ENCODE results near the gene SEZ6L.
A peak's percentile ranks its signal among the peaks of the same experiment; 100 is the strongest.

SEZ6L gene

DNA sequence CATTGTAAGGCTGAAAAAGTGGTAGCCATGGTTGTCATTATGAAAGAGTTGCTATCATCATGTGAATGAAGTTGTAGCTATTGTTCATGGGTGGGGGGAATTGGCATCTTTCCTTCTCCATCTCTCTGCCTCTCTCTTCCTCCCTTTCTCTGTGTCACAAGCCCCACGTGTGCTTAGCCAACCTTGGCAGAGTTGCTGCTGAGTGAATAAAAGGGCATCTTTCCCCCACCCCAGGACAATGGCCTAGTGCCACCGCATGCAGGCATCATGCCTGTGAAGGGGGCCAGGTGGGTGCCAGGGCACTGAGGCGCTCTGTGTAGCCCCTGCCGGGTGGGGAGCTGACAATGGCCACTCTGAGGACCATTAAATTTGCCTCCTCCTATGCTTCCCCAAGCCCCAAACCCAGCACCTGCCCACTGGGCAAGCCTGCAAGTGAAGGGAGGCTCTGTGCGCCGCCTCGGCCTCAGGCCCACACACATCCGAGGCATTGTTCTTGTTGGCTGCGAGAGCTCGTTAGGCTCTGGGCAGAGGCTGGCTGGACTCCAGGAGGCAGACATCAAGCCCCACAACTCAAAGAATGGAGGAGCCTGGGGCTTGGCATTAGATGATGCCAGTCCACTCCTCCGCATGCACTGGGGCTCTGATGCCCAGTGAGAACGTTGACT lies 103.9 kb downstream of the SEZ6L start:
- TF ChIP-seq, protein P1, sequence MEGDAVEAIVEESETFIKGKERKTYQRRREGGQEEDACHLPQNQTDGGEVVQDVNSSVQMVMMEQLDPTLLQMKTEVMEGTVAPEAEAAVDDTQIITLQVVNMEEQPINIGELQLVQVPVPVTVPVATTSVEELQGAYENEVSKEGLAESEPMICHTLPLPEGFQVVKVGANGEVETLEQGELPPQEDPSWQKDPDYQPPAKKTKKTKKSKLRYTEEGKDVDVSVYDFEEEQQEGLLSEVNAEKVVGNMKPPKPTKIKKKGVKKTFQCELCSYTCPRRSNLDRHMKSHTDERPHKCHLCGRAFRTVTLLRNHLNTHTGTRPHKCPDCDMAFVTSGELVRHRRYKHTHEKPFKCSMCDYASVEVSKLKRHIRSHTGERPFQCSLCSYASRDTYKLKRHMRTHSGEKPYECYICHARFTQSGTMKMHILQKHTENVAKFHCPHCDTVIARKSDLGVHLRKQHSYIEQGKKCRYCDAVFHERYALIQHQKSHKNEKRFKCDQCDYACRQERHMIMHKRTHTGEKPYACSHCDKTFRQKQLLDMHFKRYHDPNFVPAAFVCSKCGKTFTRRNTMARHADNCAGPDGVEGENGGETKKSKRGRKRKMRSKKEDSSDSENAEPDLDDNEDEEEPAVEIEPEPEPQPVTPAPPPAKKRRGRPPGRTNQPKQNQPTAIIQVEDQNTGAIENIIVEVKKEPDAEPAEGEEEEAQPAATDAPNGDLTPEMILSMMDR (IDR thresholded peaks at IDR 0.05; ENCODE audit: insufficient read depth, low read length, missing control alignments): no peak
- DNase-seq (ENCODE audit: low read depth, low spot score): no peak
- no peak overlapping the region for H3K4me3 ChIP-seq (ENCODE audit: low read depth, low read length)
- ChIA-PET POLR2A (no interaction called here), CTCF (interaction anchor here (1.5 kb wide), 1 partner anchor 10 kb away, joined by 3 read pairs; no protein-coding TSS in a partner anchor)

GRCh38 chr22:26276529-26277160 lies 107.4 kb downstream of the SEZ6L start:
- TF ChIP-seq, protein P1 (IDR thresholded peaks at IDR 0.05; ENCODE audit: insufficient read depth, low read length, missing control alignments): no peak
- H3K4me3 ChIP-seq (ENCODE audit: low read depth, low read length): no peak overlapping the region
- DNase-seq (ENCODE audit: low read depth, low spot score): no peak
- ChIA-PET CTCF (no interaction called here), POLR2A (no interaction called here)

DNA sequence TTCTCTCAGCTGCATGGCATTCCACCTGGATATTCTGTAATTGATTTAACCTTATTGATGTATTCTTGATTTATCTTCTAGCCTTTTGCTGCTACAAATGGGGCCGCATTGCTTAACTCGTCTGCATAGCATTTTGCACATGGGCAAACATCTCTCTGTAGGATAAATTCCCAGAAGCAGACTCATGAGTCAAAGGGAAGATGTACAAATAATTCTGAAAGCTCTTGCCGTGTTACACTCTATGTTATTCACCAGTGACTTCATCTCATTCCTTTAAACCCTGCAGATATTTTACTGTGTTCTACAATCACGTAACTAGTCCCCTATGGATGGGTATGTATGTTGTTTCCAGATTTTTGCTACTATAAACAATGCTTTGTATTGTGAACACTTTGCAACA lies 112.7 kb downstream of the SEZ6L start:
- ChIA-PET CTCF (no interaction called here), POLR2A (no interaction called here)
- H3K4me3 ChIP-seq (ENCODE audit: low read depth, low read length): no peak overlapping the region
- peak; percentile 19 for DNase-seq (ENCODE audit: low read depth, low spot score)
- TF ChIP-seq, protein P1 (IDR thresholded peaks at IDR 0.05; ENCODE audit: insufficient read depth, low read length, missing control alignments): no peak

- no peak overlapping the region for H3K4me3 ChIP-seq (ENCODE audit: low read depth, low read length)
- DNase-seq (ENCODE audit: low read depth, low spot score): no peak
- CTCF ChIA-PET: no interaction called here
- POLR2A ChIA-PET: no interaction called here
- TF ChIP-seq, protein P1 (IDR thresholded peaks at IDR 0.05; ENCODE audit: insufficient read depth, low read length, missing control alignments): no peak
Measured at GRCh38 chr22:26283330-26283729, 114.1 kb downstream of the SEZ6L start.

GRCh38 chr22:26285632-26286031 lies 116.4 kb downstream of the SEZ6L start:
- CTCF ChIA-PET: no interaction called here
- no peak for DNase-seq (ENCODE audit: low read depth, low spot score)
- POLR2A ChIA-PET: interaction anchor here (0.6 kb wide), 1 partner anchor 10 kb away, joined by 3 read pairs; no protein-coding TSS in a partner anchor
- TF ChIP-seq, protein P1 (IDR thresholded peaks at IDR 0.05; ENCODE audit: insufficient read depth, low read length, missing control alignments): no peak
- H3K4me3 ChIP-seq (ENCODE audit: low read depth, low read length): no peak overlapping the region

DNA sequence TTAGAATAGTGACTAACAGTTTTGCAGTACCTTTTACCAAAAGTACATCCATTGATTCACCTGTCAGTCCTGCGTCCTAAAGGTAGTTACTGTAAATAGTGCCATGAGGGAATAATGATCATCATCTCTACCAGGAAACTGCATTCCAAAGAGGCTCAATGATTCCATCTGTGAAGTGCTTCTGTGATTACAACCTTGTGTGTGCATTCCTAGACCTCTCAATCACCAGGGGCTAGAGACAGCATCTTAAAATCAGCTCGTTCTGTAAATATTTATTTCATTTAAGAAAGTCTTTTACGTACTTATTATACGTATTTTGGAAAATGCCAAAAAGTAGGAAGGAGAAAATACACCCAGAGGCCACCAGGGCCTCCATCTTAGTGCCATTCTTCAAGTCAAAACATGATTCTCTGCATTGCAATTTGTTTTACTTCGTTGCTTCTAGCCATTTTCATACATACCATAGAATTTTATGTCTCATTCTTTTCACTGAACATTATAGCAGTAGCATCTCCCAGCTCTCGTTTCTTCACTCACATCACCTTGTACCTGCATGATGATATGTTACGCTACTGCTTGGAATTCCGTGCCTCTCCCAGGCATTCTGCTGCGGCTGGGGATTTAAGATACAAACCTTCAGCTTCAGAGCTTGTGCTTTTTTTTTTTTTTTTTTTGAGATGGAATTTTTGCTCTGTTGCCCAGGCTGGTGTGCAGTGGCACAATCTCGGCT lies 117.0 kb downstream of the SEZ6L start:
- DNase-seq (ENCODE audit: low read depth, low spot score): no peak

More for the DNA sequence above, 117.0 kb downstream of the SEZ6L start:
- TF ChIP-seq, protein P1 (IDR thresholded peaks at IDR 0.05; ENCODE audit: insufficient read depth, low read length, missing control alignments): no peak
- POLR2A ChIA-PET: no interaction called here
- H3K4me3 ChIP-seq (ENCODE audit: low read depth, low read length): no peak overlapping the region
- CTCF ChIA-PET: no interaction called here

All from AG04449 (cell line).